Naive B cell (primary cell): Measurements from ENCODE around the gene BMPR2. TPM values are rescaled to one million over a fixed set of nuclear protein-coding genes. Genes with fewer than 3 reads are reported as not detected.
"Not testable (repeated sequence)": the region's sequence is repeated elsewhere in the genome, so short reads cannot be mapped to it uniquely, and the experiment has no call there.

ENCODE experiments used
- ATAC-seq, 2 donors: fragments of 150-1000 bp; cut with Tn5 transposase; 2 replicates each; pipeline ENCODE4 v1.10.0; 2021; ENCODE audit warnings: low read depth in 2 of 2, mild to moderate bottlenecking in 2 of 2, moderate library complexity in 2 of 2
- DNase-seq: peaks from one replicate; pipeline ENCODE4 v3.0.0; 2022
- H3K27ac Mint-ChIP-seq, 6 donors: one replicate each; pipeline ENCODE4 v1.8.0; 2020 to 2022; ENCODE audit warnings: mild to moderate bottlenecking in 6 of 6, mixed read lengths in 6 of 6, moderate library complexity in 5 of 6, inconsistent platforms in 2 of 6
- H3K27me3 Mint-ChIP-seq, 3 donors: one replicate each; pipeline ENCODE4 v1.8.0; 2021 to 2022; ENCODE audit warnings: mixed read lengths in 3 of 3, mild to moderate bottlenecking in 1 of 3
- H3K36me3 Mint-ChIP-seq, 2 donors: one replicate each; pipeline ENCODE4 v1.8.0; 2020 to 2022; ENCODE audit warnings: mixed read lengths in 2 of 2, inconsistent platforms in 1 of 2, mild to moderate bottlenecking in 1 of 2
- H3K4me1 Mint-ChIP-seq, 3 donors: one replicate each; pipeline ENCODE4 v1.8.0; 2020 to 2022; ENCODE audit warnings: mixed read lengths in 3 of 3, inconsistent platforms in 1 of 3, mild to moderate bottlenecking in 1 of 3, moderate library complexity in 1 of 3
- H3K4me3 Mint-ChIP-seq, 8 donors: one replicate each; pipeline ENCODE4 v1.8.0; 2020 to 2022; ENCODE audit warnings: mild to moderate bottlenecking in 8 of 8, mixed read lengths in 8 of 8, moderate library complexity in 8 of 8, inconsistent platforms in 2 of 8
- H3K9me3 Mint-ChIP-seq, 7 donors: one replicate each; pipeline ENCODE4 v1.8.0; 2020 to 2022; ENCODE audit warnings: mixed read lengths in 7 of 7, mild to moderate bottlenecking in 5 of 7, inconsistent platforms in 2 of 7, moderate library complexity in 1 of 7
- polyA plus RNA-seq, 6 donors: library from polyadenylated mRNA; unstranded; fragments of 300-500 nt; fragmentation: Illumina TruSeq; gene quantifications; one replicate each; pipeline ENCODE4 v1.2.3, GENCODE V29; 2021; ENCODE audit warnings: low read depth in 6 of 6

The BMPR2 gene
- polyA plus RNA-seq, 6 donors from 2014 or later: 1.8 to 5.7 (median 3.1) TPM

GRCh38 chr2:202440117-202440516 is 64.0 kb downstream of the BMPR2 start:
- not testable (repeated sequence) for ATAC-seq, H3K27ac Mint-ChIP-seq, H3K4me3 Mint-ChIP-seq, H3K36me3 Mint-ChIP-seq, H3K9me3 Mint-ChIP-seq, DNase-seq, H3K27me3 Mint-ChIP-seq, H3K4me1 Mint-ChIP-seq

GRCh38 chr2:202442882-202443281 is 66.8 kb downstream of the BMPR2 start:
- Mint-ChIP-seq H3K4me3 (no peak overlapping the region), H3K9me3 (peaks cover 0 to 1% (median 0%) of the 10 kb centered on the region in 7 donors), H3K4me1 (peaks cover 0 to 8% (median 0%) of the 10 kb centered on the region in 3 donors), H3K27ac (no peak overlapping the region), H3K27me3 (no peaks in the 10 kb centered on the region), H3K36me3 (no peaks in the 10 kb centered on the region)
- ATAC-seq: no peak
- no peak for DNase-seq

DNA sequence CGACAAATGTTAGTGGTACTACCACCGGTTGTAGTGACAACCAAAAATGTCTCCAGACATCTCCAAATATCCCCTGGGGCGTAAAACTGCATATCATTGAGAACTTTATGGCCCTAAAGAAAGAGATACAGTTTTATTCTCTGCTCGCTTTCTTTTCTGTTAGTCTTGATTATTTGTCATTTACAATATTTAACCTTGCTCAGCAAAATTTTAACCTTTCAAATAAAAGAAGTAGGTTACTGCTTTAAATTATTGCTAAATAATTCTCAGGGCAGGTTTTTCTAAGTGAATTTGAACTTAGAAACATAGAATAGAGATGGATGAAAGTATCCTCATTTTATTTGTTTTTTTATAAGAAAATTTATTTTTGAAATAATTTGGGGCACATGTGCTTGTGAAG is 67.9 kb downstream of the BMPR2 start:
- ATAC-seq (no peak), DNase-seq (no peak)
- H3K4me1 Mint-ChIP-seq: peaks cover 0 to 8% (median 0%) of the 10 kb centered on the region in 3 donors
- H3K4me3 Mint-ChIP-seq: no peak overlapping the region
- H3K27ac Mint-ChIP-seq: no peak overlapping the region
- peaks cover 0 to 2% (median 1%) of the 10 kb centered on the region in 7 donors for H3K9me3 Mint-ChIP-seq
- H3K36me3 Mint-ChIP-seq: peaks cover 5 to 7% of the 10 kb centered on the region in 2 donors
- H3K27me3 Mint-ChIP-seq: no peaks in the 10 kb centered on the region

GRCh38 chr2:202449344-202449743 is 73.2 kb downstream of the BMPR2 start:
- H3K27ac Mint-ChIP-seq: no peak overlapping the region
- no peaks in the 10 kb centered on the region for H3K27me3 Mint-ChIP-seq
- no peak for ATAC-seq
- no peak for DNase-seq
- peaks cover 0 to 2% (median 1%) of the 10 kb centered on the region in 7 donors for H3K9me3 Mint-ChIP-seq
- no peak overlapping the region for H3K4me3 Mint-ChIP-seq
- peaks cover 0 to 6% (median 4%) of the 10 kb centered on the region in 3 donors for H3K4me1 Mint-ChIP-seq
- peaks cover 5 to 8% of the 10 kb centered on the region in 2 donors for H3K36me3 Mint-ChIP-seq

GRCh38 chr2:202450785-202451184 is 74.7 kb downstream of the BMPR2 start:
- ATAC-seq: no peak
- H3K4me1 Mint-ChIP-seq: peaks cover 0 to 6% (median 4%) of the 10 kb centered on the region in 3 donors

DNA sequence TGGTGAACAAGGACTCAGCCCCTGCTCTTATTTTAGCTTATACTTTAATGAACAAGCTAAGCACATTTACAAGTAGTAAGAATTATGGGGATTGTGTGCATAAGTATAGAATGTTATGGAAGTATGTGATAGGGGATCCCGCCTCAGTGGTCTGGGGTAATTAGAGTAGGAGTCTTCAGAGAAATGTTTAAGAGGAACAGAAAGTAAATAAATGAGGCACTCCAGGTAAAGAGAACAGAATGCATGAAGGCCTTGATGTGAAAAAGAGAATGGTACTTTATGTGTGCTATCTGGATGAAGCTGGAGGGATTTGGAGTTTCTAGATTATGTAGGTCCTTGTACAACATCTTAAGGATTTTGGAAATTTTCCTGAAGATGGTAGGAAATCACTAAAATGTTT is 76.6 kb downstream of the BMPR2 start:
- DNase-seq (no peak), ATAC-seq (no peak)
- H3K36me3 Mint-ChIP-seq: peaks cover 5 to 8% of the 10 kb centered on the region in 2 donors
- peaks cover 0 to 6% (median 4%) of the 10 kb centered on the region in 3 donors for H3K4me1 Mint-ChIP-seq
- H3K27ac Mint-ChIP-seq: no peak overlapping the region
- no peak overlapping the region for H3K4me3 Mint-ChIP-seq
- no peaks in the 10 kb centered on the region for H3K27me3 Mint-ChIP-seq
- peaks cover 0 to 3% (median 1%) of the 10 kb centered on the region in 7 donors for H3K9me3 Mint-ChIP-seq

More at GRCh38 chr2:202450785-202451184, 74.7 kb downstream of the BMPR2 start:
- no peak overlapping the region for H3K4me3 Mint-ChIP-seq
- peaks cover 5 to 8% of the 10 kb centered on the region in 2 donors for H3K36me3 Mint-ChIP-seq
- H3K27ac Mint-ChIP-seq: no peak overlapping the region
- H3K9me3 Mint-ChIP-seq: peaks cover 0 to 3% (median 1%) of the 10 kb centered on the region in 7 donors
- H3K27me3 Mint-ChIP-seq: no peaks in the 10 kb centered on the region
- no peak for DNase-seq

DNA sequence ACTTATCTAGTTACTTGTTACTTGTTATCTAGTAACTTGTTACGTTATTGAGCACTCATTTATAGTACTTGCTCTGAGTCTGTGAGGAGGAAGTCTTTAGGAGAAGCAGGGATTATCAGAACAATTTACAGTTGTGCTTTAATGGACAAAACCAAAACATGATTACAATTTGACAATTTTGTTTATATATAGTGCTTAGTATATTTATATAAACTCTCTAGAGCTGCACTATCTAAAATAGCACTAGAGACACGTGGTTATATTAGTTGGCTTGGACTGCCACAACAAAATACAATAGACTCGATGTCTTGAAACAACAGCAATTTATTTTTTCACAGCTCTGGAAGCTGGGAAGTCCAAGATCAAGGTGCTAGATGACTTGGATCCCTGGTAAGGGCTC is 78.4 kb downstream of the BMPR2 start:
- Mint-ChIP-seq H3K4me1 (peaks cover 0 to 6% (median 4%) of the 10 kb centered on the region in 3 donors), H3K36me3 (no peaks in the 10 kb centered on the region), H3K27me3 (no peaks in the 10 kb centered on the region), H3K4me3 (no peak overlapping the region), H3K9me3 (peaks cover 0 to 2% (median 1%) of the 10 kb centered on the region in 7 donors), H3K27ac (peak overlapping the region in 1 of 6 donors; percentile 8)
- ATAC-seq: no peak
- DNase-seq: no peak

- DNase-seq: no peak
- no peak for ATAC-seq
- Mint-ChIP-seq H3K27me3 (no peaks in the 10 kb centered on the region), H3K9me3 (peaks cover 0 to 7% (median 1%) of the 10 kb centered on the region in 7 donors), H3K4me3 (no peak overlapping the region), H3K27ac (no peak overlapping the region), H3K36me3 (no peaks in the 10 kb centered on the region), H3K4me1 (peaks cover 0 to 6% (median 4%) of the 10 kb centered on the region in 3 donors)
Observed at GRCh38 chr2:202455114-202455513, 79.0 kb downstream of the BMPR2 start.

- Mint-ChIP-seq H3K27ac (no peak overlapping the region), H3K27me3 (no peaks in the 10 kb centered on the region), H3K4me1 (no peaks in the 10 kb centered on the region), H3K36me3 (no peaks in the 10 kb centered on the region), H3K9me3 (peaks cover 0 to 7% (median 0%) of the 10 kb centered on the region in 7 donors), H3K4me3 (no peak overlapping the region)
- DNase-seq (no peak), ATAC-seq (no peak)
Observed at GRCh38 chr2:202460119-202460518, 84.0 kb downstream of the BMPR2 start.

DNA sequence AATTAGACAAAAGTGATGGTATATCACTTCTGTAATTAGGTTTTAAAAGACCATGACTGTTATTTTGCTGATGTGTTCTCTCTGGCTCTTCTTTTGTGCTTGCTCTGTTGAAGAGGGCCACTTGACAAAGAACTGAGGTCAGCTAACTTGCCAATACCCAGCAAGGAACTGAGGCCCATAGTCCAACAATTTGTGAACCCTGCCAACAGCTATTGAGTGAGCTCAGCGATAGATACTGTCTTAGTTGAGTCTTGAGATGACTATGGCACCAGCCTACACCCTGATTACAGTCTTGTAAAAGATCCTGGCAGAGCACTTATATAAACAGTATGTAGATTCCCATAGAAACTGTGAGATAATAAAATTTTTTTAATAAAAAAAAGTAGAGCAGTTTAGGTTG is 103.0 kb downstream of the BMPR2 start:
- no peaks in the 10 kb centered on the region for H3K9me3 Mint-ChIP-seq
- no peak overlapping the region for H3K4me3 Mint-ChIP-seq
- no peaks in the 10 kb centered on the region for H3K4me1 Mint-ChIP-seq
- ATAC-seq (no peak), DNase-seq (no peak)
- H3K36me3 Mint-ChIP-seq: peaks cover 0 to 13% of the 10 kb centered on the region in 2 donors
- H3K27ac Mint-ChIP-seq: peak overlapping the region in 1 of 6 donors; percentile 54
- H3K27me3 Mint-ChIP-seq: no peaks in the 10 kb centered on the region

DNA sequence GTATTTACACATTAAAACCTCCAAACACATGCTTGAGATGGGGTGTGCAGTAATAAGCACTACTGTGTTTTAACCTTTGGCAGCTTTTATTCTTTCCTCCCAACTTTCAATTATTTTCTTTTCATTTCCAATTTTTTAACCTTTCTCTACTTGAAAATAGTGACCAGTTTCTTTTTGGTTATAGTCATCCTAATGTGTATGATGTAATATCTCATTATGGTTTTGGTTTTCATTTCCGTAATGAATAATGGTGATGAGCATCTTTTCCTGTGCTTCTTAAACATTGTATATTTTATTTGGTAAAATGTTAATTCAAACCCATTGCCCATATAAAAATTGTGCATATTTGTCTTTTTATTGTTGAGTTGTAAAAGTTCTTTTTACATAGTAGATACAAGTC is 103.5 kb downstream of the BMPR2 start:
- Mint-ChIP-seq H3K27me3 (no peaks in the 10 kb centered on the region), H3K27ac (no peak overlapping the region), H3K9me3 (no peaks in the 10 kb centered on the region), H3K4me1 (no peaks in the 10 kb centered on the region), H3K4me3 (no peak overlapping the region), H3K36me3 (peaks cover 0 to 13% of the 10 kb centered on the region in 2 donors)
- DNase-seq (no peak), ATAC-seq (no peak)

DNA sequence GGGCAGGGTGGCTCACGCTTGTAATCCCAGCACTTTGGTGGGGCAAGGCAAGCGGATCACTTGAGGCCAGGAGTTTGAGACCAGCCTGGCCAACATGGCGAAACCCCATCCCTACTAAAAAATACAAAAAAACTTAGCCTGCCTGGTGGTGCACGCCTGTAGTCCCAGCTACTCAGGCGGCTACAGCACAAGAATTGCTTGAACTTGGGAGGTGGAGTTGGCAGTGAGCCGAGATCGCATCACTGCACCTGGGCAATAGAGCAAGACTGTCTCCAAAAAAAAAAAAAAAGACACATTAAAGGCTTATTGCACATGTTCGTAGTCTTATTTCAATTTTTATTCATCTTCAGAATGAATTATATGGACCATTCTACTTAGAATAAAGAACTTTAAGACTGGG is 110.2 kb downstream of the BMPR2 start:
- H3K9me3 Mint-ChIP-seq: no peaks in the 10 kb centered on the region
- no peaks in the 10 kb centered on the region for H3K4me1 Mint-ChIP-seq
- DNase-seq (no peak), ATAC-seq (no peak)
- no peak overlapping the region for H3K4me3 Mint-ChIP-seq
- no peaks in the 10 kb centered on the region for H3K27me3 Mint-ChIP-seq
- peaks cover 0 to 14% of the 10 kb centered on the region in 2 donors for H3K36me3 Mint-ChIP-seq
- H3K27ac Mint-ChIP-seq: no peak overlapping the region

DNA sequence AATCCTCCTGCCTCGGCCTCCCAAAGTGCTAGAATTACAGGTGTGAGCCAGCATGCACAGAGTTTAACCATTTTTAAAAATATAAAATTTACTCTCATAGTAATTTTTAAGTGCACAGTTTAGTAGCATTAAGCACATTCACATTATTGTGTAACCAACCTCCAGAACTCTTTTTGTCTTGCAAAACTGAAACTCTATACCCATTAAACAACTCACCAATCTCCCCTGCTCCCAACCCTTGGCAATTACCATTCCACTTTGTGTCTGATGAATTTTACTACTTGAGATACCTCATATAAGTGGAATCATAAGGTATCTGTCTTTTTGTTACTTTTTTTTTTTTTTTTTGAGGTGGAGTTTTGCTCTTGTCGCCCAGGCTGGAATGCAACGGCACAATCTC is 112.5 kb downstream of the BMPR2 start:
- Mint-ChIP-seq H3K4me3 (no peak overlapping the region), H3K36me3 (peaks cover 0 to 5% of the 10 kb centered on the region in 2 donors), H3K27me3 (no peaks in the 10 kb centered on the region), H3K27ac (peak overlapping the region in 1 of 6 donors; percentile 52), H3K4me1 (no peaks in the 10 kb centered on the region), H3K9me3 (no peaks in the 10 kb centered on the region)
- ATAC-seq (no peak), DNase-seq (no peak)

- ATAC-seq (no peak), DNase-seq (no peak)
- Mint-ChIP-seq H3K4me1 (no peaks in the 10 kb centered on the region), H3K9me3 (no peaks in the 10 kb centered on the region), H3K4me3 (no peak overlapping the region), H3K27ac (no peak overlapping the region), H3K27me3 (no peaks in the 10 kb centered on the region), H3K36me3 (peaks cover 0 to 5% of the 10 kb centered on the region in 2 donors)
Observed at GRCh38 chr2:202490479-202490878, 114.4 kb downstream of the BMPR2 start.

- H3K36me3 Mint-ChIP-seq: peaks cover 0 to 5% of the 10 kb centered on the region in 2 donors
- no peak for ATAC-seq
- H3K4me1 Mint-ChIP-seq: no peaks in the 10 kb centered on the region
- DNase-seq: no peak
- no peaks in the 10 kb centered on the region for H3K27me3 Mint-ChIP-seq
- H3K4me3 Mint-ChIP-seq: no peak overlapping the region
- peak overlapping the region in 1 of 6 donors; percentile 4 for H3K27ac Mint-ChIP-seq
- no peaks in the 10 kb centered on the region for H3K9me3 Mint-ChIP-seq
Observed at GRCh38 chr2:202491514-202491913, 115.4 kb downstream of the BMPR2 start.
